Measurements from ENCODE around the gene FRAS1.
"Not testable (repeated sequence)": the region's sequence is repeated elsewhere in the genome, so short reads cannot be mapped to it uniquely, and the experiment has no call there.

Gene FRAS1

GRCh38 chr4:78219825-78220224 is 162.7 kb downstream of the FRAS1 start:
- no peak for DNase-seq

DNA sequence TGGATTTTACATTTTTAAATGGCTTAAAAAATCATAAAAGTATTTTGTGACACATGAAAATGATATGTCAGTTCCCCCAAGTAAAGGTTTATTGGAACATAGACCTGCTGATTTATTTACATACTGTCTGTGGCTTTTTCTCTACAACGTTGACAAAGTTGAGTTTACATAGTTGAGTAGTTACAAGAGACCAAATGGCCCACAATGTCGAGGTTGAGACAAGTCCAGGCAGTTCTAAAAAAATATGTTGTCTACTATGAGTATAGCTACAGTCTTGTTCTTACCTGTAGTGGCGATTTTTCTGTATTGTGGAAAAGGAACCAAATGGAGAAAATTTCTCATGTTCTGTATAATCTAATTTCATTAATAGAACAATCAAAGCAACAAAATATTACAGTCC is 163.2 kb downstream of the FRAS1 start:
- DNase-seq = no peak

DNA sequence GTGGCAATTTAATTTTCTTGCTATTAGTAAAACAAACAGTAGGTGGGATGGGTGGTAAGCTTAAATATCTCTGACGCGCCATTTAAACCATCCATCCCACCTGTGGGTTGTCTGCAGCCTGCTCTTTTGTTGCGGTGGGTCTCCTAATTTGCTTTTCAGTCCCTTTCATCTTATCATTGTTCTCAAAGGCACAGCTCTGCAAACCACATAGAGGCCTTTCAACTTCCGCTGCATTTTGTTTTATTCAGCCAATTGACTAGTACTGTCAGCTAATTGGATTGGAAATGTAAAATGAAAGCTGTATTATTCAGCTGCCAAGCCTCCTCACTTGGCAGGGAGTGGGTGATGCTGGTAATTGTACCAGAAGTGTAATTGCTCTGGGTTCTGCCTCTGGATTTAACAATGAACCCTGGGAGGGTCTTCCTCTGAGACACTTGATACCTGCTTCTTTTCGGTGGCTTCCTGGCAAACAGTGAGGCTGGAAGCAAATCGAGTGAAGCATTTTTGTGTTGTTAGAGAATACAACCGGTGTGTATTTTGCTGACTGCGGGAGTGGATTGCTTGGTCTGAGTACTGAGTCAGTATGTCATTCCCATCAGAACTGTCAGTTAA is 165.6 kb downstream of the FRAS1 start:
- DNase-seq = no peak

DNA sequence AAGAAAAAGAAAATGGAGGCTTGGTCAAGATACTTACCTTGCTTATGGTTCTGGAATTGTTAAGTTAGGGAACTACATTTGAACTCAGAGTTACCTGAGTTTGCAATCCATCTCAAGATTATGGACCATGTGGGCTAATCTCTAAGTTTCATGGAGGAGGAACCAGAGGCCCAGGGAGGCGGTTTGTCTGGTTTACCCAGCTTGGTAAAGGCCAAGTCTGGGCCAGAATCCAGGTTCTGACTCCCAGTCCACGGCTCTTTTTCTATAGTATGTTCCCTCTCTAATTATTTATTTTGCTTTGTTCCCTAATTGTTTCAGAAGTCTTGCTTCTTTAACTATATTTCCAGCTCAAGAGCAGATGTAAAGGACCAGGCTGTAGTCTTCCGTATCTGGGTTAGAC is 168.1 kb downstream of the FRAS1 start:
- DNase-seq = no peak

GRCh38 chr4:78226279-78226678 is 169.2 kb downstream of the FRAS1 start:
- no peak for DNase-seq

- no peak for DNase-seq
Measured at GRCh38 chr4:78227411-78228057, 170.4 kb downstream of the FRAS1 start.

DNA sequence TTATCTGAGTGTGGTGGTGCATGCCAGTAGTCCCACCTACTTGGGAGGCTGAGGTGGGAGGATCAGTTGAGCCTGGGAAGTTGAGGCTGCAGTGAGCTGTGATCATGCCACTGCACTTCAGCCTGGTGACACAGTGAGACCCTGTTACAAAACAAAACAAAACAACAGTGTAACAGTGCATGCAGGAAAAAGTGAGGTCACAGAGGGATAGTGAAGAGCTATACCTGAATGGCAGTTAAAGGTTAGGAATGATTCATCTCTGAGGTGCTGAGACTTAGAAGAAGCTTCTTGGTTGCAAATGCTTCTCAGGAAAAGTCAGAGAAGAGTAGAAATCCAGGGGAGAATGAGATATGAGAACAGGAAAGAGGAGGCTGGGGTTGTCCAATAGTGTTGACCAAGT is 178.7 kb downstream of the FRAS1 start:
- no peak for DNase-seq

- no peak for DNase-seq
Measured at GRCh38 chr4:78237360-78237759, 180.2 kb downstream of the FRAS1 start.

- no peak for DNase-seq
Measured at GRCh38 chr4:78242071-78242470, 184.9 kb downstream of the FRAS1 start.

GRCh38 chr4:78244705-78245485 is 187.8 kb downstream of the FRAS1 start:
- DNase-seq = no peak

DNA sequence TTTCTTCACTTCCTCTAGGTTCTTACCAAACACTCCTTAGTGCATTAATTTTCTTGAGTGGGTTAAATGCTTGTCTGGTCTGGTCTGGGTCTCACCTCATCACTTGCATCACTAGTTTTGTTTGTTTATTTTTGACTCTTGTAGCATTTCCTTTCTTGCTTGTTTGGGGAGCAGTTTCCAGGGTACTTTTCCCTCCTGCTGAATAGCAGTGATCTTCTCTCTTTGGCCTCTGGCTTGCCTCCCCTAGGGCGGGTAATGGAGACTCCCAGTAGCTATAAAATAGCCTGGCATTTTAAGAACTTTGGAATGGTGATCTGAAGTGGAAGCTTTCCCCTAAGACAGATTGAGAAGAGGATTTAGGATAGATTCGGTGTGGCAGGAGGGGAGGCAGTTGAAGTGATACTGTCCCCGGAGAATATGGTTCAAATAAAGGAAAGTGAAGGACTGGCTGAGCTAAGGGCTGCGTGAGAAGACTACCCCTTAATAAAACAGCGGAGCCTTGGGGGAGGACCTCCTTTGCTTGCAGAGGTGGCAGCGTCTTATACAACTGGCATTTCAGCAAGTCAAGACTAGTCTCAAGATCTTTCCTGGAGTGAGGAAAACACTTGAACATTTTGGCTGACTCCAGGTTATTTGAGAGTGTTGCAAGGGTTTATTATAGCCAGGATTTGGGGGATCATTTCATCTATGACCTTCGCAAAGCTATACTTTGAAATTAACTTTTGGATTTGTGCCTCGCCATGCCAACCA is 190.6 kb downstream of the FRAS1 start:
- no peak for DNase-seq

GRCh38 chr4:78250500-78250899 is 193.4 kb downstream of the FRAS1 start:
- DNase-seq = no peak

- not testable (repeated sequence) for DNase-seq
Measured at GRCh38 chr4:78252773-78253172, 195.7 kb downstream of the FRAS1 start.

GRCh38 chr4:78254893-78255292 is 197.8 kb downstream of the FRAS1 start:
- DNase-seq = no peak

GRCh38 chr4:78265006-78265405 is 207.9 kb downstream of the FRAS1 start:
- no peak for DNase-seq

DNA sequence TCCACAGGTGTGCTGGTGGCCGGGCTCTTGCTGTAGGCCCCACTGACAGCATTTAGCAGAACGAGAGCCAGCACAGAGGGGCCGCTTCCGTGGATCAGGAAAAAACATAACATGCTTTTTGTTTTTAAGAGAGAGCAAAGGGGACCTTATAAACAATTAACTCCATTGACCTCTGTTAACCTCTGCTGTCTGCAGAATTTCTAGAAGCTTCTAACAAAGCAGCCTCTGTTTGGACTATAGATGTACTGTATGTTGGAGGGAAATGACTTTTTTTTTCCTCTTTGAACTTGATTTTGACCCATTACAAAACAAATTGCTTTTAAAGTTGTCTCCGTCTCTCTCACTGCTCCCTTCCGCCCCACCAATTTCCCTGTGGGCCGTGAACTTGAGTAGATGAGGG is 210.7 kb downstream of the FRAS1 start:
- no peak for DNase-seq

- no peak for DNase-seq
Measured at GRCh38 chr4:78268597-78268996, 211.5 kb downstream of the FRAS1 start.

DNA sequence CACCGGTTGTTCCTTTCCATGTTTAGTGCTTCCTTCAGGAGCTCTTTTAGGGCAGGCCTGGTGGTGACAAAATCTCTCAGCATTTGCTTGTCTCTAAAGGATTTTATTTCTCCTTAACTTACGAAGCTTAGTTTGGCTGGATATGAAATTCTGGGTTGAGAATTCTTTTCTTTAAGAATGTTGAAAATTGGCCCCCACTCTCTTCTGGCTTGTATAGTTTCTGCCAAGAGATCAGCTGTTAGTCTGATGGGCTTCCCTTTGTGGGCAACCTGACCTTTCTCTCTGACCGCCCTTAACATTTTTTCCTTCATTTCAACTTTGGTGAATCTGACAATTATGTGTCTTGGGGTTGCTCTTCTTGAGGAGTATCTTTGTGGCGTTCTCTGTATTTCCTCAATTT is 218.3 kb downstream of the FRAS1 start:
- DNase-seq = not testable (repeated sequence)

- DNase-seq = no peak
Measured at GRCh38 chr4:78286281-78286680, 229.2 kb downstream of the FRAS1 start.

GRCh38 chr4:78288327-78288726 is 231.2 kb downstream of the FRAS1 start:
- no peak for DNase-seq

GRCh38 chr4:78291277-78291676 is 234.2 kb downstream of the FRAS1 start:
- DNase-seq = no peak

DNA sequence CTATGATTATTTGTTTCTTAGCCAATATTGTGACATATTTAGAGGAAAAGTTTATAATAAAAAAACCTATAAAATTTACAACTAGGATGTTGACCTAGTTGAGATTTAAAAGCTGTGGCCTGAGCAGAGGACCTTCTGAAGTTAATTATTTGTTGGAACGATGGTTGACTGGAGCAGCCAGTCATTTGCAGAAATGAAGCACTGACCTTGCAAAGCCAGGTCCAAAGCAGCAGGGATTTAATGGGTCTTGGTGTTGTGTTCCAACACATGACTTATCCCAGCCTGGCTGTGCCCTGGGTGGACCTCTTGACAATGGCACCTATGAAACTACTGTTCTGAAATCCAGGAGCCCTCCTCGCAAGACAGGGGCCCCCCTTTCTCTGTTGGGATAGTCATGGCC is 235.2 kb downstream of the FRAS1 start:
- no peak for DNase-seq

- DNase-seq = no peak
Measured at GRCh38 chr4:78292856-78293255, 235.7 kb downstream of the FRAS1 start.

DNA sequence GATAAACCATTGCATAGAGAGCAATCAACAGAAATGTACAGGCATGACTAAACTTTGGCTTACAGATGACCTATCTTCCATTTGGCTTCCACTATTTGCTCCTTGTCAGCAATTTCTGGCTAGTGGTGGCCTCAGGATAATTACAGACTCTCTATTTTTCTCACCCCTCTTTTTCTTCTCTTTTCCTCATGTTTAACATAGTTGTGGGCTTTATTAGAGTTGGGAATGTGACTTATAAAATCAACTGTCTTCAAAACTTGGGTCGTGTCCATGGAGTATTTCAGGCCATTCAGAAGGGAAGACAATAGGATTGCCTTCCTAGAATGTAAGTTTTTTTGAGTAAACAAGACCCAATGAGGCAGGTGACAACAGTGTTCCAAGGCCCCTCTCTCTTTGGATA is 236.2 kb downstream of the FRAS1 start:
- no peak for DNase-seq
